HG02798 (cell line): ENCODE results near the gene GPD1L.

Source experiments
- ATAC-seq: cut with Tn5 transposase; IDR thresholded peaks from one replicate; pipeline ENCODE4 v1.9.1; 2021; ENCODE audit warnings: mild to moderate bottlenecking; ENCODE audit not compliant: unreplicated experiment, poor library complexity

Gene GPD1L

DNA sequence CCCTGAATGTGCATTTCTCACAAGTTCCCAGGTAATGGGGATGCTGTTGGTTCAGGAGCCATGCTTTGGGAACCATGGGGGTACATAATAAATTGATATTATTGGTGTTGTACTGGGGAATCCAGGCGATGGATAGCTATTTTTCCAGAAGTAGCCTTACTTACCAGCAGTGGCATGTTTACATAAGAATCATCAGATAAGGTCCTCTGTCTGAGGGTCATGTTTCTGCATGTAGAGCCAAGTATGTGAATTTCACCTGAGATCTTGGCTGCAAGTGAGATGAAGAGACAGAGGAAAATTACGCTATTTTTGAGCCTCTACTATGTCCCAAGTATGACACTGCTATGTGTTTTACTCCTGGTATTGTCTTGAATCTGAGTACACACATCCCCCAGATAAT lies 26.3 kb downstream of the GPD1L start:
- no peak for ATAC-seq

DNA sequence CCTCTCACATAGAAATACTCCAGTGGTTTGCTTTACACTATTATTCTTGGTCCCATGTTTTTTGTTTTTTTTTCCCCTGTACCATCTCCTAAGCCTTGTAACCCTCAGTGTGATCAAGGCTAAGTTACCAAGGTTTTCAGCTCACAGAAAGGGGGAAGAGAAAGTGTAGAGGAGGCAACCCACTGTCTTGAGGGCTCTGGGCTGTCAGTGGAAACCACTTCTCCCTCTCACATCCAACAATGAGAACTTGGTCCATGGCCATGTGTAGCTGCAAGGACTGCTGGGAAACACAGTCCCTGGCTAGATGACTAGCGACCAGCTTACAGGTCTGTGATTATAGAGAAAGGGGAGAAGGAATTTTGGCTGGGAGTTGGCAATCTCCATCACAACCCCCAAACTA lies 30.3 kb downstream of the GPD1L start:
- ATAC-seq: no peak

DNA sequence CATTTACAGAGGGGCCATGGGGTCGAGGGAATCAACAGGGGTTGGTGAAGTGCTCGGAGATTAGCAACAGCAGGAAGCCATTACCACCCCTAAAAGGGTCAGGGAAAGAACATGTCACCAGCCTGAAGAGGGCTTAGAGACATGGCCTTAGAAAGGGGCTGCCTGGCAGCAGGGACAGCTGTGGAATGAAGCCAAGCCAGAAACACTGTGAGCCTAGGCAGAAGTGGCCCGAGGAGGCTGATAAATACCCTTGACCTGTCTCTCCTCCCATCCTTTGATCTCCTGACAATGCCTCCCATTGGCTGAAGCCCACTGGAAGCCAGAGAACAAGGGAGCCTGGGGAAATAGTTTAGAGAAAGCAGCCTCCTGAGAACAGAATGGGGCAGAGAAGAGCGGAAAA lies 31.4 kb downstream of the GPD1L start:
- no peak for ATAC-seq

DNA sequence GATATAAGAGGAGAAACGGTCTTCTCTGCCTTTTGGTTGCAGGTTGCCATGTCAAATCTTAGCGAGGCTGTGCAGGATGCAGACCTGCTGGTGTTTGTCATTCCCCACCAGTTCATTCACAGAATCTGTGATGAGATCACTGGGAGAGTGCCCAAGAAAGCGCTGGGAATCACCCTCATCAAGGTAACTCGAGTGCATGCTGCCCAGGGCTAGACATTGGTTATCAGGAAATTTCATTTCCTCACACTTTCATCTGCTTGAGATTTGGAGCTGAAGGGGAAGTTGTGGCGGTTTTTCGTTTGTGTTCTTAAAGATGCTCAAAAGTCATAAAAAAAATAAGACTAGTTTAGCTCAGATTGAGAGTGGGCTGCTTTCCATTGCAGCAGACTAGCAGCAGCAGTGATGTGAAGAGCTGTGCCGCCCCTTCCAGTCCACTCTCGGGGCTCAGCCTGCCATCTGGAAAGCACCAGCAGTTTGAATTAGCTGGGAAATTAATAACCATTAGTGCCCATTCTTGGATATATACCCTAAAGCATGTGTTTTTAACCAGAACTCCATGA lies 32.2 kb downstream of the GPD1L start:
- ATAC-seq: no peak

DNA sequence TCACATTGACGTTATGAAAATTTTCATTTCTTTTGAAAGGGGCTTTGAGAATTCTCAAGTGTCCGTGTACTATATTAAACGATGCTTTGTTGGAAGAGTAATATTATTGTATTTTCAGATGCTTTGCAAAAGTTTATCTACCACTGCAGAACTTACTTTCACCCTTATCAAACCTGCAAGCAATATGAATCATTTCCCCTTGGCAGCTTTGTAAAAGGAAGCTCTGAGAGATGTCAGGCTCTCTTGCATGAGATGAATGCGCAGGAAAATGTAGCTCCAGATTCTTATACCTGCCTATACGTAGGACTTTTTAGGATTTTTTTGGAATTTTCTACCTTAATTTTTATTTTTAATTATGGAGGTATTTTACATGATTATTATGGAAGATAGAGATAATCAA lies 34.5 kb downstream of the GPD1L start:
- ATAC-seq: no peak

DNA sequence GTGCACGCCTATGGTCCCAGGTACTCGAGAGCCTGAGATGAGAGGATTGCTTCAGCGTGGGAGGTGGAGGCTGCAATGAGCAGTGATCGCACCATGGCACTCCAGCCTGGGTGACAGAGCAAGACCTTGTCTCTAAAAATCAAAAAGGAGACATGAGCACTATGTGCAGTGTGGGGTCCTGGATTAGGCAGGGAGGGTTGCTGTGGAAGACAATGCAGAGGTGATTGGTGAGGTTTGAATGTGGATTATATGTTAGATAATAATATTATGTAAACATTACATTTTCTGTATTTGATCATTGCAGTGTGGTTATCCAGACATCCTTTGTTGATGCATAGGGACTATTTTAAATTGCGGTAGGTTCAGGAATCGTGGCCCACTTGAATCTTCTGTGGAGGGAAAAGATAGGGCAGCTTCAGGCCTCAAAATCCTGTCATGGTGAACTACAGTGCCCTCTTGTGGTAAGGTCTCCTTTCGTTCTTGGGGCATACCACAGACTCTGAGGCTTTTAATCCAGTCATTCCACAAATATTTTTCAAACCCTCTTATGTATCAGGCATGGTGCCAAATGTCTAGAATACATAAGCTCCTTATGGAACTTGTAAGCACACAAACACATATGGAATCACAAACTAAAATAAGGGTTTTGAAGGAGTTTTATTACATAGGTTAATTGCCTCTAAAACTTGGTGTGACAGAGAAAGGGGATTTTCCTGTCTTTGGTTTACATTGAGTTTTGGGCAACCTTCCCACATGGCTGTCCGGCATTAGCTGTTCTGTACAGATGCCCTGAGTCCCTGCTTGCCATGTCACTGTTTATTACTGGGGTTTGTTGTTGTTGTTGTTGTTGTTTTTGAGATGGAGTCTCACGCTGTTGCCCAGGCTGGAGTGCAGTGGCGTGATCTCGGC lies 37.7 kb downstream of the GPD1L start:
- ATAC-seq: peak; percentile 71

GRCh38 chr3:32146746-32147211 lies 40.4 kb downstream of the GPD1L start:
- no peak for ATAC-seq

GRCh38 chr3:32147509-32147908 lies 41.1 kb downstream of the GPD1L start:
- ATAC-seq: no peak

- ATAC-seq: no peak
Measured at GRCh38 chr3:32147933-32148332, 41.5 kb downstream of the GPD1L start.

GRCh38 chr3:32148351-32148750 lies 41.9 kb downstream of the GPD1L start:
- ATAC-seq: no peak

GRCh38 chr3:32153414-32154204 lies 47.2 kb downstream of the GPD1L start:
- ATAC-seq: no peak

- no peak for ATAC-seq
Measured at GRCh38 chr3:32154205-32154579, 47.8 kb downstream of the GPD1L start.

DNA sequence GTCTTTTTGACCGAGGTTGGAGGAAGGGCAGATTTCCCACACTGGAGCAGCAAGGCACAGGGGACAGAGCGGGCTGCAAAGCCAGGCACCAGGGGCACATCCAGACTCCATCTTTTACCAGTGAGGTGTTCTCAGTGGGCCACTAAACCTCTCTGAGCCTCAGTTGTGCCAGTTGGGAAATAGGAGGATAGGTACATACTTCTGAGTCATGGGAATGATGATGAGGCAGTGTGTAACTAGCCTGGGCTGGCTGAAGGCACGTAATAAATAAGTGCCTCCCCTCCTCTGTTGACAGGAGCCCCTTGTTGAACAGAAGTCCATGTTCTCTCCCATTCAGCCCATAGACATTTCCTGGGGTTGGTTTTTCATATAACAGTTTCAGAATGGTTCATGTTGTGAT lies 48.7 kb downstream of the GPD1L start:
- no peak for ATAC-seq

- no peak for ATAC-seq
Measured at GRCh38 chr3:32157600-32158264, 51.3 kb downstream of the GPD1L start.

DNA sequence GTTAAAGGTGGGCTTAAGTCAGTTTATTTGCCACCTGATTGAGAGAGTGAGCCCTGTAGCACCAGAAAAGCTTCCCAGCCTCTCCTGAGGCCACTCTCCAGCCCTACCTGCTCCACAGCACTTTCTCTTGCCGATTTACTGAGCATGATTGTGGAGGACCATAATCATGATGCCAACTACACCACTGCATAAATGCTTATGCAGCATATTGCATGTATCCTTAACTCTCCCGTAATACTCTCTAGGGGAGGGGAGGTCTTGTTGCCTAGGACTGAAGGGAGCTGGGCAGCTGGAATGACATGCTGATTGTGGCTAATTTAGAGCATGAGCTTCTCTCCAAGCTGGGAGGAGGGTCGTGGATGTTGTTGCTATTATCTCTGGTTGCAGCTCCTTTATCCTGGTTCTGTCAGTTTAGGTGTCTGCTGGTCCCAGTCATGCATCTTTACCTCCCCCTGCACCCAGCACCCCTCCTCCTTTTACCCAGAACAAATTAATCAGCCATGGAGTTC lies 54.3 kb downstream of the GPD1L start:
- ATAC-seq: no peak

- no peak for ATAC-seq
Measured at GRCh38 chr3:32165442-32165841, 59.0 kb downstream of the GPD1L start.

DNA sequence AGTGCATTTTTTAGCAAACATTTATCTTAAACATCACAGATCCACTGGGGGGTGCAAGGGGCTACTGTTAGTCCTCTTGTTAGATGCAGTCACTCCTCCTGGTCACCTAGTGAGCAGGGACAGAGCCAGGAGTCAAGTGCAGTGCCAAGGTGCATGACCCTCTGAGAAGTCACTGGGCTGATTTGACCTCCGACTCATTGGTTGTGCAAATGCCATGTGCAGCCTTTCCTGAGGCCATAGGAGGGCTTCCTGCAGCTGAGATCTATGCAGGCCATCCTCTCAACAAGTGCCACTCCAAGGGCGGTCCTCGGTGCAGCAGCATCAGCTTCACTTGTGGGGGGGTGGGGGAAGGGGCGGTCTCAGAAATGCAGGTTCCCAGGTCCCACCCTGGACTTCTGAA lies 60.2 kb downstream of the GPD1L start:
- no peak for ATAC-seq

- no peak for ATAC-seq
Measured at GRCh38 chr3:32172420-32172819, 66.0 kb downstream of the GPD1L start.

- ATAC-seq: no peak
Measured at GRCh38 chr3:32175607-32176197, 69.3 kb downstream of the GPD1L start.
